NCI-H2107 (cell line): ENCODE measurements around the gene CFAP57.
A peak's percentile ranks its signal among the peaks of the same experiment; 100 is the strongest.

Experiments
- DNase-seq: peaks from one replicate; lab custom pipeline; 2025; lab: John Stamatoyannopoulos, UW

Gene CFAP57

DNA sequence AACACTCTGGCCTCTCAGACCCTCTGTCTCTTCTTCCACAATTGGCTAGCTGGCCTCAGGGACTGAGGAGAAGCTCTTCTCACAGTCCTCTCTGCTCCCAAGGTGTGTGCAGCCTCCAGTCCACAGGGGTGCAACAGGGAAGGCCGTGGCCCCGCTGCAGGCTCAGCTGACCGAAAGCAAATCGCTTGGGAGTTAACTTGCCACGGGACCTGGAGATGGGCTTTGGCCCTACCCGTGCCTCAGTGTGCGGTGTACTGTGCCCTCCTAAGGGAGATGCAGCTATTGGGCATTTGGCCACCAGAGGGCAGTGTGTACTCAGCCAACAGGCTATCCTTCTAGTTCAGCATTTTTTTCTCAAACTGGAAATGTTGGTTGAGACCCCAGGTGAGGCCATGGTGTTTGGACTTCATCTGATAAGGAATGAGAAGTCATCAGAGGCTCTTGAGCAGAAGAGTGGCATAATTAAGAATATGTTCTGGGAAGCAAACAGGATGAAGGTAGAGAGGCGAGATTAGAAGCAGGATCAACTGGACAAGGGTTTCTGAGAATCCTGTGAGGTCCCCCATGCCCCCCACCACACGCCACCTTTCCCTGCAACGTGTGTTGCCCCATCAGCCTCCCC is 55.1 kb downstream of the CFAP57 start:
- DNase-seq, result peak; percentile 83

DNA sequence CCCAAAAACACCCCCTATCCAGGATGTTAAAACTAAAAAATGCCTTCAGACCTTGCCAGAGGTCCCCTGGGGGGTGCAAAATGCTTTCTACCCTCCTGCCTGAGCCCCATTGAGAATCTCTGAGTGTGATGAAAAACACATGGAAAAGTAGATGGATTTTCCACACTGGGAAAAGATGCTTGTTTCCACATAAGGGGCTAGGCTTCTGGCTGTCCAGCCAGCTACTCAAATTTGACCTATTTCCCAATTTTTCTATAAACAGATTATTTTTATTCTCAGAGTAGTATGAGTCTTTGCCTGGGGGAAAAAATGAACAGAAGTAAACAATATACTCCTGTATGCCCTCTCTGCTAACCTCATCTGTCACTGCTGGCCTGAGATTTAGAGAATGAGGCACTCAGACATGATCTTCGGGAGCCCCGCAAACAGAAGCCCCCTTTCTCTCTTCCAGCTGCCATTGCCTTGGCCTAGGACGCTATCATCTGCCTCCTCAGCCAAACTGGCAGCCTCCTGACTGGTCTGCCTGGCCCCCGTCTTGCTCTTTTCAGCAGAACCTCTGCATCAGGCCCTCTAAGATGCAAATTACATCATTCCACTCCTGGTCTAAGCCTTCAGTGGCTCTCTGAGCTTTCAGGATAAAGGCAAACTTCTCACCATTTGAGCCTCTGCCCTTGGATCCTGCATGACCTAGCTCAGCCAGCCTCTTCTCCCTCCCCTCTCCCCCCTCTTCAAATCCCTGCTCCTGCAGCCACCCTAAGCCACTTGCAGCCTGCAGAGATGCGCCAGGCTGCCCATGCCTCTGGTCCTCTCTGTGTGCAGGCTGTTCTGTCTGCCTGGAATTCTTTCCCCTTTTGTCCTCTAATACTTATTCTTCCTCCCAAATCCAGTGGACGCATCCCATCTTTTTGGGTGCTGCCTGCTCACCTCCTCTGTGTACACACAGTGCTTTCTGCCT is 58.0 kb downstream of the CFAP57 start:
- DNase-seq, result no peak

DNA sequence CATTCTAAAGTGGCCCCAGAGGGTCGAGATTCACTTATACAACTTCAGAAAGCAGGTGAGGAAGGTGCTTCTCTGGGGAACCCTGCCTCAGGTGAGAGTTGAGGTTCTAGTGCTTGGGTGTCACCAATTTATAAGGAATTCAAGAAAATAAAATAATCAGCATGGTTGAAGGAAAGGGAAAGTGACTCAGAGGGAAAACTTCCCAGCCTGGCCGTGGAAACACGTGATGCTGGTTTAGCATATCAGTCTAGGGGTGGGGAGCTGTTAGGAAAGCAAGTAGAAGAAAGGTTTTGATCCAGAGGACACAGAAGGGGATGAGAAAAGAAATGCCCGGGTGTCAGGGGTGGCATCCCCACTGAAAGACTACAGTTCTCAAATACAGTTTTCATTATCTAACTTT is 59.9 kb downstream of the CFAP57 start:
- no peak for DNase-seq

DNA sequence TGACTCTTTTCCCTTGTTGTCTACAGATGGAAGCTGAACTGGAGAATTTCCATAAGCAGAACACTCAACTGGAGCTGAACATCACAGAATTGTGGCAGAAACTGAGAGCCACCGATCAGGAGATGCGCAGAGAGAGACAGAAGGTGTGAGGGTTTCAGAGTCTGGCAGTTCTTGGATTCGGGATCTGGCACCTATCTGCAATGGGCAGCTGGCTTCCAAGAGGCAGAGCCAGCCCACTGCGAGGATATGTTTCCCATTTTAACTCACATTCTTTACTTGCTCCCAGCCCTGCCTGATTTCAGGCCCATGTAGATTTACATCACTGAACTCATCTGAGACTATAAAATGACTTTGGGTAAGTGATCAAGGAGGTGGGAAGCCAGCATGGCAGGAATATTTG is 60.4 kb downstream of the CFAP57 start:
- DNase-seq, result no peak

DNA sequence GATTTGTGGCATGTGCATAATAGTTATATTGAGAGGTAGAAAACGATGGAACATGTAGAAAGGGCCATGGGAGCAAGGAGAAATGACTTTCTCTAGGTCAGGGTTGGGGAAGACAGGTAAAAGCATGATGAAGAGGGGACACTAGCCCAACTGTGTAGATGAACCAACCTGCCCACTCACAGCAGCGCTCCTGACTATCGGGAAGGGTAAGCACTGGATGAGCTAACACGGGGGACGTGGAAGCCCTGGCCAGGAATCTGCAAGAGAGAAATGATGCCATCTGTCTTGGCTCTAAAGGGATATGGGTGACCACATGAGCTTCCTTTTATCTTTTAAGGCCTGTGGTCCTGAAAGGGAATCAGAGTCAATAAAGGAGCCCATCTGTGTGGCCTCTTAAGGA is 61.5 kb downstream of the CFAP57 start:
- DNase-seq, result no peak

DNA sequence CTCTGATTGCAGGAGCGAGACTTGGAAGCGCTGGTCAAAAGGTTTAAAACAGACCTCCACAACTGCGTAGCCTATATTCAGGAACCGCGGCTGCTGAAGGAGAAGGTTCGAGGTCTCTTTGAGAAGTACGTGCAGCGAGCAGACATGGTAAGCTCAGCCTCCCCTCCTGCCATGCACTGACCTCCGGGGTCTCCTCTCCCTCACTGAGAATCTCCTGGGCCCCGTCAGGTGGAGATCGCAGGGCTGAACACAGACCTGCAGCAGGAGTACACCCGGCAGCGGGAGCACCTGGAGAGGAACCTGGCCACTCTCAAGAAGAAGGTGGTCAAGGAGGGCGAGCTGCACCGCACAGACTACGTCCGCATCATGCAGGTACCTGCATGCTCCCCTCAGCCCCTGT is 62.1 kb downstream of the CFAP57 start:
- DNase-seq, result no peak

GRCh38 chr1:43235040-43235439 is 62.9 kb downstream of the CFAP57 start:
- DNase-seq, result no peak

DNA sequence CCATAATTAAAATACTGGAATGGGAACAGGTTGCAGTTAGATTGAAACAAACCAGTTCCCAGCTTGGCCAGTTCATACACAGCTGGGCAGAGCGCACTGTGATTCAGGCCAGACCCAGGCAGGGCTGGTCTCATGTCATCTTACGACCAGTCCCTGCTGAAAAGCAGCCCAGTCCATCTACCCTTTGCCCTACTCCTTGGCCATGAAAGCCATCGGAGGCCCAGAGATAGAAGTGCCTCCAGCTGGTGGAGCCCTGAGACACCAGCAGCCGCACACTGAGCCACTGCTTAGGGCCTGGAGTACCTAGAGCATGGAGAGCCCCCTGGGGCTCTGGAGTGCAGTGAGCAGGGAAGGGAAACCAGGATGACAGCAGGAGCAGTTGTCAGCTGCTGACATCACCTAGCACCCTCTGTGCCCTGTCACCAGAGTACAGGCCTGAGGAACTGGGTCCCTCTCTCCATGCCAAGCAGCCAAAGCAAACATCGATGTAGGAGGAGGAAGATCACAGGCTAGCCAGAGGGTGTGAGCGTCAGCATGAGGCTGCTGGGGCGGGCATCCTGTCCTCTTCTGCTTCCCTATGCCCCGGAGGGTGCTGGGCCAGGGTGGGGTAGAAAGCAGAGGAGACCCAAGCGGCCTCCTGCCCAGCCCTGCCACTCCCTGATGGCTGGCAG is 63.5 kb downstream of the CFAP57 start:
- DNase-seq, result no peak

DNA sequence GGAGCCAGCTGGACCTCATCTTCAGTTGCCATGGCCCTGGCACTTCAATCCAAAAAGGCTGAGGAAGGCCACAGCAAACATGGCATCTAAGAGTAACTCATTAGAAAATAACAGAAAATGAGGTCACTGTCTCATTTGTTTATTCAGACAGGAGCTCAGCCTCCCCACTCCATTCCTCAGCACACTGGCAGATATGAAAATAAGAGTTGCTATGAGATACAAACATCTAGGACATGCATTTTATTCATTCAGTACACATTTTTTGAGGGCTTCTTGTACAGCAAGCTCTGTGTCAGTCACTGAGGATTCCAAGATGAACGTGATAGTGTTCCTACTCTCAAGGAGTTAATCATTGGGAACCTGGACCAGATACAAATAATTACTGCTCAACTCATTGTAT is 65.0 kb downstream of the CFAP57 start:
- DNase-seq, result no peak

DNA sequence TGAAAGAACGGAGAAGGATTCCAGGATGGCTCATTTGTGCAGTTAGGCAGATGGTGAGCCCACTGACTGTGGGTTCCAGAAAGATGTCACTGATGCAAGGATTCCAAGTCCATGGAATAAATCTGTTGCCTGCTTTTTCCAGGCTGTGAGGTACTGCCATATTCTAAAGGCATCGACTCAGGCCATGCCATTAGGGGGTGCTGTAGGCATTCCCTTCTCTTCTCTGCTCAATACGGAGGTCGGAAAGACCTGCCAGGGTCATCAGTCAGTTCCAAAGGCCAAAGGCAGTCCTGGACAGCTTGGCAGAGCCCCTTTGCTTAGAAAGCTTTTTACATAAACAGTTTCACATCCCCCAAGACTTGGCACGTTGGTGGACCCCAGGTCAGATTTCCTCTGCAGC is 66.0 kb downstream of the CFAP57 start:
- DNase-seq, result peak; percentile 17

DNA sequence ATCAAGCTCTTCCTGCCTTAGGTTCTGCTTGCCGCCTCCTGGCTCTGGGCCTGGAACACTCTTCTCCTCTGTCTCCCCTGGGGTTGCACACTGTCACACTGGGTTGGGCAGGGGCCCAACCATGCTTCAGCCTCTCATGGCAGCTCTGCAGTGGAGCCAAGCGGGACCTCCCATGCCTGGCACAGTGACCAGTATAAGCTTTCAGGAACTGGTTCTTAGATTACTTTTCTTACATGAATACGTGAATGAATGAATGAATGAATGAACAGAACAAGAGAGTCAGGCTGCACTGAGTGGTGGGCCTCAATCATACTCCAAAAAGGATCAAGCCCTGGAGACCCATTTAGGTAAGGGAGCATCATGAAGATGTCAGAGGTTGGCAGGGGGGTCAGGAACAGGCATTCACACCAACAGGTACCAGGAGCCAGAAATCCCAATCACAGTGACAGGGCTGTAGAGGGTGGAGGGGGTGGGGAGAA is 66.9 kb downstream of the CFAP57 start:
- no peak for DNase-seq

GRCh38 chr1:43239484-43239883 is 67.4 kb downstream of the CFAP57 start:
- DNase-seq, result no peak

DNA sequence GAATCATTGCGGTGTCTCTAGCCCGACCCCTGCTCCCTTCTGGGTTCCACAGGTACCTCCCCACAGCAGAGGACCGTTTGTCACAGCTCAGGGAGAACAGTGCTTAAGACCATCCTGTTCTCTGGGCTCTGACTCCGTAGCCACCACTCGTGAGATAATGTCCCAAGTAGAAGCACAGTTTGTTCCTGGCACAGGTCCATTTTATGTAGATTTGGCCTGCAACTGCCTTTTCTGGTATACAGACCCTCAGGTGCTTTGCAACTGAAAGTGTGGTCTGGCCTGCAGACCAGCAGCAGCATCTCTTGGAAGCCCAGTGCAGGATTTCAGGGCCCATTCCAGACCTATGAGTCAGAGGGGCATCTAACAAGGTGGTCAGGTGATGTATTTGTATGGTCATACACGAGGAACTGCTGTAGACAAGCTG is 69.3 kb downstream of the CFAP57 start:
- no peak for DNase-seq

- DNase-seq, result no peak
Observed at GRCh38 chr1:43243299-43243698, 71.2 kb downstream of the CFAP57 start.

GRCh38 chr1:43246466-43247213 is 74.5 kb downstream of the CFAP57 start:
- no peak for DNase-seq

- no peak for DNase-seq
Observed at GRCh38 chr1:43247256-43247921, 75.3 kb downstream of the CFAP57 start.

GRCh38 chr1:43250351-43250761 is 78.2 kb downstream of the CFAP57 start:
- no peak for DNase-seq

- DNase-seq, result no peak
Observed at GRCh38 chr1:43251024-43251423, 78.9 kb downstream of the CFAP57 start.

GRCh38 chr1:43252225-43252624 is 80.1 kb downstream of the CFAP57 start:
- DNase-seq, result no peak

- DNase-seq, result no peak
Observed at GRCh38 chr1:43253173-43253572, 81.0 kb downstream of the CFAP57 start.

GRCh38 chr1:43253876-43254275 is 81.7 kb downstream of the CFAP57 start:
- DNase-seq, result no peak
